Fibroblast of lung (primary cell): ENCODE data around the gene EPHB1. TPM values are rescaled to one million over a fixed set of nuclear protein-coding genes. Genes with fewer than 3 reads are reported as not detected.

Source experiments
- DNase-seq, 2 donors: peaks; one replicate each; pipeline versions ENCODE4 v3.0.0 to v3.0.0-alpha.2; 2010; ENCODE audit warnings: low read depth in 2 of 2
- H2AFZ ChIP-seq: 2 replicates; pipeline ENCODE4 v1.5.1; 2012; ENCODE audit warnings: low read length, control low read depth, inconsistent platforms
- H3K27ac ChIP-seq: 2 replicates; pipeline ENCODE4 v1.5.1; 2011; ENCODE audit warnings: low read length, control low read depth; ENCODE audit not compliant: insufficient read depth
- H3K27me3 ChIP-seq: 2 replicates; pipeline ENCODE4 v1.5.1; 2011; ENCODE audit warnings: mild to moderate bottlenecking, low read length; ENCODE audit not compliant: control insufficient read depth, insufficient read depth
- H3K36me3 ChIP-seq: 2 replicates; pipeline ENCODE4 v1.5.1; 2011; ENCODE audit warnings: low read length; ENCODE audit not compliant: control insufficient read depth, insufficient read depth
- H3K4me1 ChIP-seq: 2 replicates; pipeline ENCODE4 v1.5.1; 2011; ENCODE audit warnings: low read length; ENCODE audit not compliant: control insufficient read depth, insufficient read depth; ENCODE audit errors: extremely low read depth
- H3K4me2 ChIP-seq: 2 replicates; pipeline ENCODE4 v1.5.1; 2011; ENCODE audit warnings: low read length, control low read depth; ENCODE audit not compliant: insufficient read depth; ENCODE audit errors: extremely low read depth
- H3K4me3 ChIP-seq, 4 experiments: fragments of 200-600 bp in 1 of 4; sonication (generic) in 1 of 4; replicated peaks in 1 of 4; 2 replicates each; pipeline ENCODE4 v1.5.1; 2011 to 2016; ENCODE audit warnings: low read length in 4 of 4, low read depth in 3 of 4, mild to moderate bottlenecking in 3 of 4, control low read depth in 2 of 4, inconsistent platforms in 1 of 4, mixed read lengths in 1 of 4; ENCODE audit not compliant: insufficient read depth in 1 of 4; ENCODE audit errors: control extremely low read depth in 1 of 4
- H3K79me2 ChIP-seq: 2 replicates; pipeline ENCODE4 v1.5.1; 2012; ENCODE audit warnings: mild to moderate bottlenecking, low read length, inconsistent platforms; ENCODE audit not compliant: control insufficient read depth, insufficient read depth
- H3K9ac ChIP-seq: 2 replicates; pipeline ENCODE4 v1.5.1; 2011; ENCODE audit warnings: mild to moderate bottlenecking, low read length, control low read depth; ENCODE audit not compliant: insufficient read depth
- H3K9me3 ChIP-seq: 2 replicates; pipeline ENCODE4 v1.5.1; 2012; ENCODE audit warnings: low read depth, low read length; ENCODE audit not compliant: control insufficient read depth, insufficient read depth
- H4K20me1 ChIP-seq: 2 replicates; pipeline ENCODE4 v1.5.1; 2011; ENCODE audit warnings: low read length; ENCODE audit not compliant: control insufficient read depth, insufficient read depth; ENCODE audit errors: extremely low read depth
- CTCF ChIP-seq, 2 donors: IDR thresholded peaks in 1 of 2; conservative IDR thresholded peaks in 1 of 2; 1 replicate in 1 of 2; 2 replicates in 1 of 2; pipeline ENCODE4 v1.5.1; 2011 to 2012; ENCODE audit warnings: low read length in 2 of 2, control low read depth in 1 of 2, inconsistent platforms in 1 of 2, low read depth in 1 of 2, mild to moderate bottlenecking in 1 of 2
- EZH2 ChIP-seq: IDR thresholded peaks from 2 replicates; pipeline ENCODE4 v1.5.1; 2012; ENCODE audit warnings: low read length, control low read depth, mild to moderate bottlenecking; ENCODE audit errors: missing control alignments
- polyA plus RNA-seq, 2 donors: library from polyadenylated mRNA; depleted of rRNA in 1 of 2; stranded (reverse) in 1 of 2; unstranded in 1 of 2; fragments of >200 nt; gene quantifications; 2 replicates each; pipeline ENCODE4 v1.2.1, GENCODE V29; 2011 to 2012; ENCODE audit warnings: missing spikeins in 1 of 2
- total RNA-seq: library from RNA; depleted of rRNA; stranded (reverse); fragments of >200 nt; gene quantifications from 2 replicates; pipeline ENCODE4 v1.2.1, GENCODE V29; 2014

EPHB1 gene
- total and polyA plus RNA-seq, 2 donors (not counting 1 experiment from before 2014, with no cell fraction given) = 0.14 to 0.50 TPM

GRCh38 chr3:134931045-134931785 lies 136.2 kb downstream of the EPHB1 start:
- DNase-seq = no peak
- H3K79me2 ChIP-seq = no peaks in the 10 kb centered on the region
- H3K9ac ChIP-seq = no peak overlapping the region
- H3K27me3 ChIP-seq = no peaks in the 10 kb centered on the region
- H2AFZ ChIP-seq = no peak overlapping the region
- TF ChIP-seq EZH2 (no peak), CTCF (conservative IDR thresholded peaks at IDR 0.05 in 1 of 2, IDR thresholded peaks at IDR 0.05 in 1 of 2; ENCODE audit: low read depth in 1 of 2, low read length in 2 of 2) (no peak)
- no peaks in the 10 kb centered on the region for H4K20me1 ChIP-seq
- H3K4me3 ChIP-seq = no peak overlapping the region
- H3K4me1 ChIP-seq = no peaks in the 10 kb centered on the region
- H3K9me3 ChIP-seq = no peaks in the 10 kb centered on the region
- H3K27ac ChIP-seq = no peak overlapping the region
- no peaks in the 10 kb centered on the region for H3K36me3 ChIP-seq
- no peak overlapping the region for H3K4me2 ChIP-seq

GRCh38 chr3:134932035-134932434 lies 137.0 kb downstream of the EPHB1 start:
- Histone ChIP-seq H3K4me1 (no peaks in the 10 kb centered on the region), H3K27me3 (no peaks in the 10 kb centered on the region)

GRCh38 chr3:134933997-134934396 lies 138.9 kb downstream of the EPHB1 start:
- H3K27me3 ChIP-seq = no peaks in the 10 kb centered on the region
- no peaks in the 10 kb centered on the region for H3K9me3 ChIP-seq
- no peaks in the 10 kb centered on the region for H3K36me3 ChIP-seq
- no peaks in the 10 kb centered on the region for H4K20me1 ChIP-seq
- H3K4me1 ChIP-seq = no peaks in the 10 kb centered on the region
- no peaks in the 10 kb centered on the region for H3K79me2 ChIP-seq
- no peak overlapping the region for H2AFZ ChIP-seq
- no peak overlapping the region for H3K4me3 ChIP-seq
- H3K4me2 ChIP-seq = no peak overlapping the region
- H3K27ac ChIP-seq = no peak overlapping the region
- DNase-seq = no peak
- H3K9ac ChIP-seq = no peak overlapping the region
- no peak for TF ChIP-seq CTCF (conservative IDR thresholded peaks at IDR 0.05 in 1 of 2, IDR thresholded peaks at IDR 0.05 in 1 of 2; ENCODE audit: low read depth in 1 of 2, low read length in 2 of 2)
- no peak for TF ChIP-seq EZH2

More at GRCh38 chr3:134932035-134932434, 137.0 kb downstream of the EPHB1 start:
- H2AFZ ChIP-seq = no peak overlapping the region
- TF ChIP-seq EZH2 (no peak), CTCF (conservative IDR thresholded peaks at IDR 0.05 in 1 of 2, IDR thresholded peaks at IDR 0.05 in 1 of 2; ENCODE audit: low read depth in 1 of 2, low read length in 2 of 2) (no peak)
- DNase-seq = no peak
- no peak overlapping the region for H3K4me2 ChIP-seq
- no peak overlapping the region for H3K27ac ChIP-seq
- no peaks in the 10 kb centered on the region for H3K36me3 ChIP-seq
- no peak overlapping the region for H3K4me3 ChIP-seq
- no peaks in the 10 kb centered on the region for H4K20me1 ChIP-seq
- H3K79me2 ChIP-seq = no peaks in the 10 kb centered on the region
- no peak overlapping the region for H3K9ac ChIP-seq
- no peaks in the 10 kb centered on the region for H3K9me3 ChIP-seq
